GM21423 (cell line): ENCODE data around the gene MRRF.
"Not testable (repeated sequence)": the region's sequence is repeated elsewhere in the genome, so short reads cannot be mapped to it uniquely, and the experiment has no call there.

ENCODE experiments used
- ATAC-seq: cut with Tn5 transposase; IDR thresholded peaks from one replicate; pipeline ENCODE4 v1.9.1; 2021; ENCODE audit warnings: mild to moderate bottlenecking, moderate library complexity; ENCODE audit not compliant: unreplicated experiment

Gene MRRF

GRCh38 chr9:122329597-122329996 lies 64.9 kb downstream of the MRRF start:
- ATAC-seq: no peak

- ATAC-seq: not testable (repeated sequence)
Measured at GRCh38 chr9:122330466-122330865, 65.8 kb downstream of the MRRF start.

DNA sequence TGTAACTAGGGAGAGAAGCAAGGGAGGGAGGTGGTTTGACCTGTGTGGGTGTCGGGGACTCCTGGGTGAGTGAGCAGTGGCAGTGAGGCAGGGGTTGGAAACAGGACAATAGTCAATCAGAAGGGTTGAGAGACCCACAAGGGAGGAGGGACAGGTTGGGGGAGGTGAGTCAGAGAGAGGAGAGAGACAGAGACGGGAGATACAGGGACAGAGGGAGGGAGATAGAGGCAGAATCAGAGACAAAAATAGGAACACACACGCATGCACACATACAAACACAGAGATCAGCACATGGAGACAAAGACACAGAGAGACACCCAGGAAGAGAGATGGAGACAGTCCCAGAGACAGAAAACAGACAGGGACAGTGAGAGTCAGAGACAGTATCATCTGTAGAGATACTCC lies 66.8 kb downstream of the MRRF start:
- ATAC-seq: no peak

- no peak for ATAC-seq
Measured at GRCh38 chr9:122332083-122332482, 67.4 kb downstream of the MRRF start.

DNA sequence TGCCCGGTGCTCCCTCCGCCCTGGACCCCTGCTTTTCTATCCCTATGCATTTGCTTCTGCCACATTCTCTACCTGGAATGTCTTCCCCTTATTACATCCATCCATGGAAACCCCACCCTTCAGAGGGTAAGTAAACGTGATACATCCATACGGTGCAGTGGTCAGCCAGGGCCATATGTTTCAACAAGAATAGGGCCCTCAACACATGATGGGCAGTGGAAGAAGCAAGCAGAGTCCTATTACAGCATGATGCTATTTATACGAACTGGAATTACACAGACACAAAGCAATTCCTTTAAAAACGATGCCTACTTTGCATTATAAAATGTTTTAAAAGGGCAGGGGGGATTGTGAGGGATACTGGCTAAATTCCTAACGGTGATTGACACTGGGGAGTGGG lies 68.0 kb downstream of the MRRF start:
- no peak for ATAC-seq

DNA sequence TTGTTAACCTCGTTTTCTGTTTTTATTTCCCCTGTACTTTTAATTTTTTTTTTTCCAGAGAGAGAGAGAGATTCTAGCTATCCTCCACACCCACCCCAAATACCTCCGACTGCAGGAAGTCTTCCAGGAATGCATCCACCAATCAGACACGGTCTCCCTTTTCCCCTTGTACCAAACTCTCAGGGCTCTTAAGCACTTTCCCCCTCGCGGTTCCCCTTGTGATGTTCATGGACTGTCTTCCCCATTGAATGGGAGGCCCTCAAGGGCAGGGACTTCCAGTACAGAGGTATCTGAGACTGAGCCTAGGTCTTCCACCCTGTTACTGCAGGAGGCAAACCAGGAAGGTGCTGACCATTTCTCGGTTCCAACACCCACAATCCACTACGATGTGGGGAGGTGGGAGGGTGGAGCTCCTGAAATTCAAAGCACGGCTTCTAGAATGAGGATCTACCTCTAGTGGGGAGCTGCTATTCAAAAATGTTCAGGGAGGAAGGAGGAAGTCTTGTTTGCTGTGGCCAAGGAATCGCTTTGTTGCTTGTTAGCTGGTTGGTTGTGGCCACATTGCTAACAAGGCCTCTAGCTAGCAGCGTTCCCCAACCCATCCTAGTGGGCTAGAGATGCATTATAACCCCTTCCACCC lies 68.6 kb downstream of the MRRF start:
- ATAC-seq: no peak

DNA sequence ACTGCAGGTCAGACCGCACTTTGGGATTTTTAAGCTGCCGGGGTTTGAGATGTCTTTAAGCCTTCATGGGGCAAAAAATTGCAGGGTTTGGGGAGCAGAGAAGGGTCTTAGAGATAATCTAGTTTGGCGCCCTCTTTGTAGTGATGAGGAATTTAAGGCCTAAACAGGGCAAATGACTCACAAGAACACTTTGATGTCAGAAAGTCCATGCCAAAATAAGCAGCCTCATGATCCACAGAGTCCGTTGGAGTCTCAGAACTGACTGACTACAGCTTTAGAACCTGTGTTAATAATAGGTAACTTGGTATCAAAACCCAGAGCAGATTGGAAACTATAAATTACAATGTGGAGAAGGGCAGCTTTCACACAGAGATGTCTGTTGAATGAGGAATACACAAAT lies 70.2 kb downstream of the MRRF start:
- ATAC-seq: no peak

GRCh38 chr9:122336189-122336588 lies 71.5 kb downstream of the MRRF start:
- ATAC-seq: no peak

- ATAC-seq: no peak
Measured at GRCh38 chr9:122336866-122337555, 72.3 kb downstream of the MRRF start.

- no peak for ATAC-seq
Measured at GRCh38 chr9:122337556-122337929, 72.9 kb downstream of the MRRF start.

DNA sequence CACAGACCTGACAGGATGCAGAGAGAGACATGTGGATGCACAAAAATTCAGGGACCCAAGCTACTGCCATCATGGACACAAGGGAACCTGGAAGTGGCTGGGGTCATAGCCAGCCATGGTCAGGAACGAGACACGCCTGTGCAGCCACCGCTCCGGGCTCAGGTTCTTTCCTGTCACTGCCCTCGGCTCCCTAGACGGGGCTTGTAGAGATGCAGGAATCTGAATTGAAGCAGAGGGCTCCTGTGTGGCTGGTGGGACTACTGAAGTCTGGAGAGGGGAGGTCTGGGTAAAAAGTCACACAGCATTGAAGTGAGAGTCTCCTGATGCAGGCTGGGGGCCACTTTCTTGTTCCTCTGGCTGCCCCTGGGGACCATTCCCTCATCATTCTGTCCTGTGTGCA lies 73.9 kb downstream of the MRRF start:
- ATAC-seq: no peak

DNA sequence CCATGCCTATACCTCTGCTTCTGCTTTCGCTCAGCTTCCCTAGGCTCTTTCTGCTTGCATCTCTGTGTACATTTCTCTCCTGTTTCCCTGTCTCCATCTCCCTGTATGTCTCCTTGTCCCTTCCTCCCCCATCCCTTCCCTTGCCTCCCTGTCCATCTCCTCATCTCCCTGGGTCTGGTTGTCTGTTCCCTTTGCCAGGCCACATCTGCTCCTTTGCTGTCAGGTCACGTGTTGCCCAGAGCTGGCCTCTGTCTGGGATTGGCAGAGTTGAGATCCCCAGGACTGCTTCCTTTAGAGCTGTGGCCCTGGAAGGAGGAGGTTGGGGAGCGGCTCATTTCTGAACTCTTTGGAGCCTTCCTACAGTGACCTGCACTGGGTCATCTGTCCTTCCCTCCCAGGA lies 74.3 kb downstream of the MRRF start:
- ATAC-seq: no peak

GRCh38 chr9:122339579-122339978 lies 74.9 kb downstream of the MRRF start:
- no peak for ATAC-seq

GRCh38 chr9:122340161-122340560 lies 75.5 kb downstream of the MRRF start:
- ATAC-seq: no peak

DNA sequence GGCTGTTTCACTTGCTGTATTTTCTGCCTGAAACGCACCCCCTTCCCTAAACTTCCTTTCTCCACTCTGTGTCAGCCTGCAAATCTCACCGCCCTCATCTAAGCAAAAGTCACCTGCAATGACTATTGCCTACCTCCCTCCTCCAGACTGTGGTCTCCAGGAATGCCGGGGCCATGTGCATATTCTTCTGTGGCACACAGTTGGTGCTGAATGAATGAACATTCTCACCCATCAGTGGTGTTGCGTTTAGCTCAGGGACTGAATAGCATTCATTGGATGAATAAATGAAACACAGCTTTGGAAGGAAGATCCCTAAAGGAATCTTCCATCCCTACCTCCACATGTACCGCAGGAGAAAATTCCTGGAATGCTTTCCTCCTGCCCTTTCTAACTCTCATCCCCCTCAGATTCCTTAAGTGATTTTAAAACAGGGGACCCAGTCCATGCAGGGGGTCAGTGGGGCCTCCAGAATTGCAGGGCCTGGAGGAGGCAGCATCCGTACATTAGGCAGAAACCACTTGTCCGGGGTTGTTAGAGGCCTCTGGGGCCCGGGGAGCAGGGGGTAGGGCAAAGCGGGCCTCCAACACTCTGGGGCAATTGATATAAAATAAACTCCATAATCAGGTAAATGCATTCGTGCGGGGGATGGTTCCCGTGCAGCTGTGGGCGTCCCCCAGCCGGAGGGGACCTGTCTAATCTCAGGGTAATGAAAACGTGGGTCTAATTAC lies 77.8 kb downstream of the MRRF start:
- no peak for ATAC-seq

DNA sequence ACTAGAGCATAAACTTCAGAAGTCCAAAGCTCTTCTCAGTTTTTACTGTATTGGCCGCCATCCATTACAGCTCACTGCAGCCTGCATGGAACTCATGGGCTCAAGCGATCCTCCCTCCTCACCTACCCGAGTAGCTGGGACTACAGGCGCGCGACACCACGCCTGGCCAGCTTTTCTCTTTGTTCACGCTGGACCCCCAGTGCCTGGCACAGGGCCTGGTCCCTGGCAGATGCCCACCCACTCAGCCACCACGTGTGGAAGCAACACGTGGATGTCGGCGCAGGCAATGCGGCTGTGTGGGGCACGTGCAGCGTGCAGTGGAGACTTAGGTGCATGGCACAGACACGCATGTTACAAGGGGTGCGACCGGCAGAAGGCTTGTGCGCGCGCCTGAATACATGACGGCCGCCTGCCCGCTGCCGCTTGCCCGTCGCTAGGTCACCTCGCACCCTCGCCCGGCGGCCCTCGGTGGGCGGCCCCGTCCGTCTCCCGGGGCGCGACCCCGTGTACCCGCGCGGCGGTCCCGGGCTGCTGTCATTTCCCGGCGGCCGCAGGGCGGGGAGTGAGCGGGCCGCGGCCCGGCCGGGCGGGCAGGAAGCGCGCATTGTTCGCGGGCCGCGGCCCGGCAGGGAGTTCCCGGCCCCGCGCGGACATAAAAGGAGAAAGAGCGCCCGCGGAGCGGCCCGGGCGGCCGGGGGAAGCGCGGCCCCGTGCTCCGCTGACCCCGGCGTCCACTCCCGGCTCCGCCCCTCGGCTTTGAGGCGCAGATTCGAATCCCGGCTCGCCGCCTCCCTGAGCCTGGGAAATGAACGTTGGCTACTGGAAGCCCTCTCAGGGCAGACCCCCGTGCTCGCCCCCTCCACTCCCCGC lies 82.0 kb downstream of the MRRF start:
- no peak for ATAC-seq

DNA sequence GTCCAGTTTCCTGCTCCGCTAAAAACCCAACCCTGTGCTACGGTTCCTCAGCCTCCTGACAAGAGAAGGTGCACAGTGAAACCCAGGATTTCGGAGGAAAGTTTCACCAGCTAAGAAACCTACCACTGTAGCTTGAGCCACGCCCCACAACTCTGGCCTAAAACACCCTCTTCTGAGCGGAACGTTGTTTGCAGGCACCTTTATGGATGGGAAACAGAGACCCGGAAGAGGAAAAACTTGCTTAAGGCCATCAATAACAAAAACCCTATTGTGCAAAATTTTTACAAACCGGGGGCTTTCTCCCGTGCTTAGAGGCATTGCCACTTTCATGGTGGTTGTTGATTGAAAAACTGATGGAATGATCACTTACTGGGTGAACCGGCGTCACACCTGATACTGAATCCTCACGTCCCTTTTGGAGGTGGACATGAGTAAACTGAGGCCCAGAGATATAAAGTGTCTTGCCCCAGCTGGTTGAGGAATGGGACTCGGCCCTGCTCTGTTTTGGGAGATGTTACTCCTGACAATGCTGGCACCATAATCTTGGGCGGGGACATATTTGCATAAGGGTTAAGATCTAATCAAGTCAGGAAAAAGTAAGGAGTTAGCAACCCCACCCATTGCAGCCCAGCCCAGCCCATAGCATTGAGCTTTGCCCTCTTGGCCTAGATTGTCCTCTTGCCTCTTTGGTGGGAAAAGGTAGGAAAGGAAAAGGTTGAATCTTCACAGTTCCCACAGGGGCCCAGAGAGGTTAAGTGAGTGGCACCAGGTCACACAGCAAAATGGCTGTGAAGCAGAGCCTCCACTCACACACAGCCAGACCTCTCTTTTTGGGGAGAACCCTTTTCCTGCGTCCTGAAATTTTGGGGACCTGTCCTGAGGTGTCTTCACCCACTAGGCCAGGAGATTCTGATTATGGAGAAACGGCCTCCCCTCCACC lies 82.9 kb downstream of the MRRF start:
- ATAC-seq: no peak

DNA sequence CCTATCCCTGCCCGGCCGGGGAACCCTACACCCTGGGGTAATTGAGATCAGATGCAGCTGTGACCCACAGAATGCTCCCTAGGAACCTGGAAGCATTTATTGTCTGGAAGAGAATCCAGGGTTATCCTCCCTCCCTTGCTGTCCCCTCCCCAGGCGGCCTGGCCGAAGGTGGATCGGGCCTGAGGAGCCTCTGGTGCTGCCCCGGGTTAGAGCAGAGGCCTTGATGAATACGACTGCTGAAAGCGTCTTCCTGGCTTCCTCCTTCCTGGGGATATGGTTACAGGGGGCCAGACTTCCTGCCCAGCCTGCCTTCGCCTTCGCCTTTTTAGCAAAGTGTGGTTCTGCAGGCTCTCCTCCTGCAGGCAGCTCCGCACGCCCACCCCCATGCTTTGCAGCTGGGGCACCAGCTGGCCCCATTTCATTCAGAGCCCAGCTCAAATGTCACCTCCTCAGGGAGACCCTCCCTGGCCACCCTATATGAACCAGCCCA lies 83.7 kb downstream of the MRRF start:
- ATAC-seq: no peak

- ATAC-seq: no peak
Measured at GRCh38 chr9:122348791-122349190, 84.1 kb downstream of the MRRF start.

DNA sequence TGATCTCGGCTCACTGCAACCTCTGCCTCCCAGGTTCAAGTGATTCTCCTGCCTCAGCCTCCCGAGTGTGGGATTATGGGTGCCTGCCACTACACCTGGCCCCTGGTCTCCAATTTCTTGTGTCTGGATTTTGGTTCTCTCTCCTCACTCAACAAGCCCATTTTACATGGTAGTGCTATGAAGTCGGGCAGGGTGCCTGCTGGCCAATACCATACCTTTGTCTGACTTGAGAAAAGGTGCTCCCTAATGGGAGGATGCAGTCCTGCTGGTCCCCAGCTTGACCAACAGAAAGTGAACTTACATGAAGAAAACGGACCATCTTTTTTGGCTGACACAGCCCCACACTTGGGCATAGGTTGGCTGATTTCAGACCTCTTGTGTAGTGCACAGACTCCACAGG lies 84.5 kb downstream of the MRRF start:
- no peak for ATAC-seq
